HG03064 (cell line): Measurements from ENCODE around the gene SLC51A.
"Not testable (repeated sequence)": the region's sequence is repeated elsewhere in the genome, so short reads cannot be mapped to it uniquely, and the experiment has no call there.

Experiments used
- ATAC-seq: cut with Tn5 transposase; IDR thresholded peaks from one replicate; pipeline ENCODE4 v1.9.1; 2021; ENCODE audit warnings: low read depth; ENCODE audit not compliant: unreplicated experiment

Gene SLC51A

DNA sequence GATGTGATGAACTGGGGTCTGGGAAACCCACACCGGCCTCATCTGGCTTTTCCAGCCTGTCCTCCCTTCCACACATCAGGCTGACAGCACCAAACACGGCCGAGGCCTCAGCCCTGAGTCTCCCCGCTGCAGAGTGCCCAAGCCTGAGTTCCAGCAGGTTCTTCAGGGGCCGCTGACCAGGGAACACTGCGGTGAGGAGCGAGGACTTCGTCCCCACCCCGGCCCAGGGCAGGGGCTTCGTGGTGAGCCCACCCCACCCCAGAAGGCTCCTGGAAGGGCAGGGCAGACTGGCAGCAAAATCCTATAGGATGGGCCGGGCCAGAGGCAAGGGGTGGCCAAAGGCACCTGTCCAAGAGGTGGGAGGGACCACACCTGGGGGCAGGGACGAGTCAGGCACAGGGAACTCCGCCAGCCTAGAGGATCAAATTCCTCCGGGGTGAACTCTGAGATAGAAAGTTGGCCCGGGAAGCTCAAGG, at the start of gene SLC51A:
Gene SLC51A, plus strand, starts transcription at position 446 of the 476 bp plus-strand sequence. CDS start 179 bp downstream, outside the sequence.
- ATAC-seq = no peak

GRCh38 chr3:196166741-196167140, 49.6 kb upstream of the SLC51A start:
- ATAC-seq = no peak

DNA sequence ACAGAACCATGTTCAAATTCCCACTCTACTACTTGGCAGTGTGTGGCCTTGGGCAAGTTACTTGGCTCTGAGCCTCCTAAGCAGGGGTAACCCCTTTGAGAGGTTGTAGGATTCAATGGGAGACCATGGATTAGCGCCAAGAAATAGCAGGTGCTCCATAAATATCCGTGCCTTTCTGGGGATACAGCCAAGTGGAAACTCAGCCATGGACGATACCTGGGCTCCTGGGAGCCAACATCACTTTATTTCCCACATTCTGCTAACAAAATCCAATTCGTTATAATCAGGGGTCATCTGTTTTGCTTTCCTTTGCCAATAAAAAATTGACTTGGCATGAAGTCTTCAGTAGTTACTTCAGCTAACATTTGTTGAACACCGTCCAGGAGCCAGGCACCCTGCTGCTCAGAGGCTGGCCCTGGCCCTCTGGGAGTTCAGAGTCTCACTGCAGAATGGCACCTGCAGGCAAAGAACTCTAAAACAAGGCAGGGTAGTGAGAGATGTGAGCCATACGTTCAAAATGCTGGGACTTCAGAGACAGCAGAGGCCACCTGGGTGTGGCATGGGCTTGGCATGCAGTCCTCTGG, 47.4 kb upstream of the SLC51A start:
- ATAC-seq = no peak

GRCh38 chr3:196169836-196170240, 46.5 kb upstream of the SLC51A start:
- ATAC-seq = no peak

- not testable (repeated sequence) for ATAC-seq
Observed at GRCh38 chr3:196170296-196170695, 46.0 kb upstream of the SLC51A start.

- no peak for ATAC-seq
Observed at GRCh38 chr3:196174652-196175051, 41.7 kb upstream of the SLC51A start.

DNA sequence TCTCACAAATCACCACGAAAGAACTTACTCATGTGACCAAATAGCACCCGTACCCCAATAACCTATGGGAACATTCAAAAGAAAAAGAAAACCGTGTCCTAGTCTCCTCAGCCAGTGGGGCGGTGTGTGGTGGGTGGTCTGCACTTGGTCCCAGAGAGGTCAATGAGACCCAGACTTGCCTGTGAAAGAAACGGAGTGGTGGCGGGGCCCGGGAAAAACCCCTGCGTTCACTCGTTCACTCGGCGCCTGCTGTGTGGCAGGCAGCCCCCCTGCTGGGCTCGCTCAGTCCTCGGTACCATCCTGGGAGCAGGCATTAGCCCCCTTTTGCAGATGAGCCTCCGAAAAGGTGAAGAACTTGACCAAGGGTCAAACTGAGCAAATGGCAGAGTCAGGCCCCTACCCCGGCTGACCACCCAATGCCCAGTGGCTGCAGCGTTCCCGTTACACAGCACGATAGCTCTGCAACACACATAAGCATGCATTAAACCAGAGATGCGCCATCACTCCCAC, 41.2 kb upstream of the SLC51A start:
- ATAC-seq = no peak

GRCh38 chr3:196175722-196176121, 40.6 kb upstream of the SLC51A start:
- no peak for ATAC-seq

GRCh38 chr3:196177567-196177966, 38.8 kb upstream of the SLC51A start:
- no peak for ATAC-seq

- ATAC-seq = no peak
Observed at GRCh38 chr3:196177967-196178366, 38.4 kb upstream of the SLC51A start.

DNA sequence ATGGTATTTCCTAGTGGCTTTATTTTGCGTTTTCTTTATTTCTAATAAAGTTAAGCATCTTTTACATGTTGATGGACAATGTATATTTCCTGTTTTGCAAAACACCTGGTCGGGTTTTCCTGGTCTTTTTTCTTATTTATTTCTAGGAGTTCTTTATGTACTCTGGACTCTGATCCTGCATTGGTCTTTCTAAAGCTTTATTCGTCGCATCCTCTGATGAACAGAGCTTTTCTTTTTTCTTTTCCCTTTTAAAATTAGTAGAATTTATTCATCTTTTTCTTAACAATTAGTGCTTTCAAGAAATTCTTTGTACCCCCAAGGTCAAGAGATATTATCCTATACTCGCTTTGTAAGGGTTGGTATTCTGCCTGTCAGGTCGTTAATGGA, 37.3 kb upstream of the SLC51A start:
- no peak for ATAC-seq

GRCh38 chr3:196179380-196180308, 36.7 kb upstream of the SLC51A start:
- peak; percentile 67 for ATAC-seq

GRCh38 chr3:196180346-196180745, 36.0 kb upstream of the SLC51A start:
- ATAC-seq = no peak

DNA sequence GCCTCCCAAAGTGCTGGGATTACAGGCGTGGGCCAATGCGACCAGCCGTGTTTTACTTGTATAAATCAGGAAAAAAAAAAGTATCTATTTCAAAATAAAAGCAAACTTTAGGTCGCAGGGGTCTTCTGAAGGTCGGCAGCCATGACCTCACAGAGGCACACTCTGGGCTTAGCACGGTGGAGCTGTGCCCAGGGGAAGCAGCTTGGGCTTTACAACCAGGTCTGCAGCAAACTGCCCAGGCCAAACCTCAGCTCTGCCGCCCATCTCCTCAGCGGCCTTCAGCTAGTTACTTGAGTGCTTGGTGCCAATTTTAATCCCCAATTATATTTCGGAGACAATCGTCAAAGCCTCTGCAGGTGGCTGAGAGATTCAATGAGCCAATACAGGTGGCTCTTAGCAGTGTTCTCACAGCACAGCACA, 35.2 kb upstream of the SLC51A start:
- ATAC-seq = no peak

- ATAC-seq = not testable (repeated sequence)
Observed at GRCh38 chr3:196184169-196184432, 32.2 kb upstream of the SLC51A start.

- ATAC-seq = no peak
Observed at GRCh38 chr3:196184881-196185280, 31.5 kb upstream of the SLC51A start.

DNA sequence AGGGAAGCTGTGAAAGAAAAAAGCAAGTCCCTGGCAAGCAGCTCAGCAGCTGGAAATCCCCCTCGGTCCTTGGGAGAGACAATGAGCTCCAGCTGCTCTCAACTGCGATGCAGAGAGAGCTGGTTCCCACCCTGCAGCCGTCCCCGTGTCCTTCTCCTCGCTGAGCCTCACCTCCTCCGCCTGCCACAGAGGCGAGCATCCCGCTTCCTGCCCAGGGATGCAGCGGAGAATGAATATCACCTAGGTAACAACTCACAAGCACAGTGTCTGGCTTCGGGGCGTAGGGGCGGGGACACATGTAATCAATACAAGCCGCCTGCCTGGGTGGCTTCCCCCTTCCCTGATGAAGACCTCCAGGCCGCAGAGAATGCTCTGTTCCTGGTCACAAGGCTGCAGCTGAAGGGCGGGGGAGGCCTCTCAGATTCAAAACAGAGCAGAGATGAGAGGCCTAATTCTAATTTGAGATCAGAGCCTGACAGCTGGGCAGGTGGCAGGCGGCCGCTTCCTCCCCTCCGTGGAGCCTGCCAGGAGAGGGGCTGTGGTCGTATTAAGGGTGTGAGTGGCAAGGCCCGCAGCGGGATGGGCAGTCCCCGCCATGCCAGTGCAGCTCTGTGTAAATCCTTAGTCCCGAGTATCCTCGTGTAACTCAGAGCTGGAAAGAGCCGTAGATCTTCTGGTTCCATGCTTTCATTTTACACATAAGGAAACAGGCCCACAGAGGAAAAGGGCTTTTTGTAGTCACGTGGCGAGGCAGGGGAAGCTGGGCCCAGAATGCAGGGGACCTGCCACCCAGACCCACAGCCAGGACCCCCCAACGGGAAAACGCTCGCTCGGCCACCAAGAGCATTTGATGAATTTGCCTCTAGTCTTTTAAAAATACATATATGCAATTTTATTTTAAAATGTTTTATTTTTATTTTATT, 29.4 kb upstream of the SLC51A start:
- ATAC-seq = no peak

- no peak for ATAC-seq
Observed at GRCh38 chr3:196189566-196190347, 26.6 kb upstream of the SLC51A start.

- no peak for ATAC-seq
Observed at GRCh38 chr3:196192036-196192523, 24.3 kb upstream of the SLC51A start.

GRCh38 chr3:196192524-196193051, 23.7 kb upstream of the SLC51A start:
- ATAC-seq = no peak
